NK-92 treated with Interleukin-12 subunit alpha and Interleukin-12 subunit beta, amount 100 ng/mL, for 24 hours (cell line): ENCODE measurements around the gene ADPRH.
"Not testable (repeated sequence)": the region's sequence is repeated elsewhere in the genome, so short reads cannot be mapped to it uniquely, and the experiment has no call there.

ENCODE experiments used
- DNase-seq: peaks from one replicate; lab custom pipeline; 2025; lab: John Stamatoyannopoulos, UW

ADPRH gene

DNA sequence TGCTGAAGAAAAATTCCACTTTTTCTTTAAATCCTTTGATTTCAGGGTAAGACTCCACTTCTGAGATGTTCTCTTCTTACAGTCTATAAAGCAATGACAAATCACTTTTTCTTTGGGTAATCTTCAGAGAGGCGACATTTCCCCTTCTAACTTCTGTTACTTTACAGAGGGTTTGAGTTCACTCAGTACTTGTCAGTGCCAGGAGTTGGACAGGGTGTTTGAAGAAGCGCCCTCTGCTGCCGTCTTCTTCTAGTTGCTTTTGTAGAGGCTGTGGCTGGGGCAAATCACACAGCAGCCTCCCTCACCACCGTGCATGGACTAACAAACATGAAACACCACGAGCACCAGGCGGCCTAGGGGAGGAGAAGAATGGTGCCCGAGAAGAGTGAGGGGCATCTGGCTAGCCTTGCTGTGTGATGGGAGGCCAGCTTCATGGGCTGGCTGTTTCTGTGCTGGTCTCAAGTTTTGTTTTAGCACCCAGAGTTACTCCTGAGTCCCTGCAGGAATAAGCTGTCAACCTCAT lies 19.8 kb upstream of the ADPRH start, which contains the start of gene CD80:
Gene CD80 (minus strand): TSS at position 174 of the 523 bp plus-strand sequence. CDS start 1,886 bp downstream, outside the sequence.
- DNase-seq, result peak; percentile 53

DNA sequence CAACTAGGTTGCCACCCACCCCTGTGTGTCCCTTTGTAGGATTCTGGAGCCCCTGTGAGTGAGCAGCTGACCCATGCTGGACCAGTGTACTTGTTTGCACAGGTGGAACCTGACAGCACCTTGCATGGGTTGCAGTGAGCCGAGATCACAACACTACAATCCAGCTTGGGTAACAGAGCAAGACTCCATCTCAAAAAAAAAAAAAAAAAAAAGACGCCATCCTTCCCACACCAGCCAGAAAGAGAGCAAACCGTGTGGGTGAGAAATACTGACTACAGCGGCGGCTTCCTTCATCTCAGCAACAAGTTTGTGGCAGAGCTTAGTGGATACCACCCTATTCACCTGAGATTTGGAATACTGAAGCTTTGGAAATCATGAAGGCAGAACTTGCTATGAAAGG lies 19.1 kb upstream of the ADPRH start:
- DNase-seq, result no peak

DNA sequence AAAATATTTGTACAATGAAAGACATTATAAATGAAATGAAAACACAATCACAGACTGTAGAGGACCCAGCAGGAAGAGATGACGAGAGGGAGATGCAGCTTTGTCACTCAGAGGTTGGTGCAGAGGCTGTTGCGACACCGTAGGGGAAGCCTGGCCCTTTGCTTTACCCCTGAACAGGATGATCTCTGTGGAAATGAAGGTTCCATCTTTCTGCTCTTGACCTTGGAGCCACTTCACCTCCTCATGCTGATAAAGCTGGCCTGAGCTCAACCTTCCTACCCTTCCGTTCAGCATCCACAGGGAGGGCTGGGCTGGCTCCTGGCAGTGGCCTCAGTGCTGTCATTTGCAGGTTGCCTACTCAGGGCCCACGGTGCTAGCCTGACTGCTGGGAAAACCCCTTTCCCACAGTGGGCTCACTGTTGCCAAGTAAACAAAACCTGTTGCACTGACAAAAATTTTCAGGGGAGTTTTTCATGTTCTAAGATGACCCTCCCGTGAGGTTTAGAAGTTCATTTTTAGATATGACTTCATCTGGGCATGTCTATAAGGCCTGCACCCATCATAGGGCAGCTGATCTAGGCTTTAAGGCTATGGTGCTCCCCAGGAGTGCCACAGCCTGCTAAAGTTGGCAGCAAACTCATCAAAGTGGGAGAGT lies 16.9 kb upstream of the ADPRH start:
- peak; percentile 79 for DNase-seq

- not testable (repeated sequence) for DNase-seq
Observed at GRCh38 chr3:119563334-119563733, 16.0 kb upstream of the ADPRH start.

GRCh38 chr3:119569156-119569555 lies 10.1 kb upstream of the ADPRH start:
- DNase-seq, result no peak

DNA sequence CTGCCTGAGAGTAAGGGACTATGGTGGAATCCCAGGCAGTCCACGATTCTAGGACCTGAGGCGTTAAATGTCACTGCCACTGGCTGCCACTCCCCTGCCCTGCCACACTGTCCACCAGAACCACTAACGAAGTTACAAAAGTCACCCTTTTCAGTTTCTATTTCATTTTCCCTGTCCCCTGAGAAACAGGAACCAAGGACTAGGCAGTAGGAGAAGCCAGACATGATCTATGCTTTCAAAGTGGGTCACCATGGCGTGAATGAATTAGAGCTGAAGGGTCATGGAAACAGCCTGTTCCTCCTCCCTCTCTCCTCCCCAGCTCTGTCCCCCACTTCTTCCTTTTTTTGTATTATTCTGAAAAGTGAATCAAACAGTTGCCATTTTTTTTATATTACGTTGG lies 9.1 kb upstream of the ADPRH start:
- no peak for DNase-seq

GRCh38 chr3:119571230-119571629 lies 8.1 kb upstream of the ADPRH start:
- DNase-seq, result no peak

DNA sequence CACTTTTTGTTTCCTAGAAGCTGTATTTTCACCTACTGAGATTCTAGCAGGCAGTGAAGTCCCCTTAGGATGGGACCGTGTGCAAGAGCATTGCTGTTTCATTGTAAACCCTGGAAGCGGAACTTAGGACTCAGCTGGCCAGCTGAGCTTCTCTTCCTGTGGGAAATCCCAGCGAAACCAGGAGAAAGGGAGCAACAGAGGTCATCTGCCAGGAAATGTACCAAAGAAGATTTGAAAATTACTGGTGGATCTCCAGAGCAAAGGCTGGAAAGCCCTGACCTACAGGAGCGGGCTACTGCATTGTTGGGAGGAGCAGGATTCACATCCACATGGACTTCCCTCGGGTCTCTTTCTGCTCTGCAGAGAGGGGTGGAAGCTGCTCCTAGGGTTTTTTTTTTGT lies 7.6 kb upstream of the ADPRH start:
- DNase-seq, result no peak

DNA sequence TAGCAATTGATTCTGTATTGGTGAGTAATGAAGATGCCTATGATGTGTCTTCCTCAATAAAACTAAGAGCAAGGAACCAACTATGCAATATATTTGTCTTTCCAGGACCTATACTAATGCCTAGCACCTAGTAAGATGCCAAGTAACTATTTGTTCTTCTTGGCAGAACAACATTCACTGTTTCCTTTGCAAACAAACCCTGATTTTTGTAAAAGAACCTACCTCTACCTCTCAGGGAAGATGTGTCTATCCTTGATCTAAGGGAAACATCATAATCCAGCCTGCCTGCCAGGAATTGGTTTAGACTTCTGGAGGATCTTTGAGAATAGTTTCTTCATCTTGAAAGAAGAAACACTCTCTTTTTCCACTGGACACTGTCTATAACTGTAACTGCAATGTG lies 3.8 kb upstream of the ADPRH start:
- no peak for DNase-seq

DNA sequence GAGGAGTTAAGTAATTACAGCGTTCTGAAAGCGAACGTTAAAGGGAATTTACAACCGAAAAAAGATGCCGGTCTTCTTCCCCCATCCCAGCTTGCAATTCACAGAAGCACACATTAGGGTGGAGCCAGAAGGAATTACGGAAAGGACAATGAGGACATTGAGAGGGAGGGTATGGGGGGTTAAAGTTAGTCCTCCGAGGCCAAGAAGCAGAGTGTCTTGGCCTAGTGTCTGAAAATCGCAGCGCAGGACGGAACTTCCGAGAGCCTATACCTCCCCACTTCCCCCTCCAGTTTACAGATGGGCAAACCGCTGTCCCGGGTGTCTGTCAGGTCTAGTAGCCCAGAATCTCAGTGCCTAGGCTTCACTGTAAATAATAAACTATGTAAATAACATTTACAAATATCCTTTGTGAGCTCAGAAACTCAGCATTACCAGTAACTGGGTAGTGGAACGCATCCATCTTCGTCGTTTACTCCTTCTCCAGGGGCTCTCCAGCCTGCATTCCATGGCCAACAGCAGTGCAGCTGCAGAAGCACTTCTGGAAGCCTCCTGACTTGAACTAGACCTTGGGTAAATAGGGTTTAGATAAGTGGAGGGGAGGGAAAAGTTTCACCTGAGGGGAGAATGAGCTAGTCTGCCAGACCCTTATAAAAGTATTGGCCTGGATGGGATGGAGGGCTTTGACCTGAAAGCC lies 922 bp downstream of the ADPRH start:
- DNase-seq, result no peak

- peak; percentile 15 for DNase-seq
Observed at GRCh38 chr3:119582178-119582577, 2.9 kb downstream of the ADPRH start.

DNA sequence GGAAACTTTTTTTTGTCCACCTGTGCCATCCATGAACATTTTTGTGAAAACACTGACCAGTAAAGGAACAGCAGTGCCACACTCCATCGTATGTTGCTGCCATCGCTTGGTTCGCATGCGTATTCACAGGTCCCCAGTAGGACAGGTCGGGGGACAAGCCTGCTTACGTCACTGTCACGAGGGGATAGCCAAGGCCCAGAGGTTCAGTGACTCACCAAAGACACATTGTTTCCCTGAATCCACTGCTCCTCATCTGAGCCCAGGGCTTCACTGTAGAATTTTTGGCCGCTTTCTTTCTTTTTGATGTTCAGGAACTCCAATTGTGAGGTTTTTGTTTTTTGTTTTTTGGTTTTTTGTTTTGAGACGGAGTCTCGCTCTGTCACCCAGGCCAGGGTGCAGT lies 5.9 kb downstream of the ADPRH start:
- DNase-seq, result no peak

- DNase-seq, result no peak
Observed at GRCh38 chr3:119585856-119586570, 6.7 kb downstream of the ADPRH start.

DNA sequence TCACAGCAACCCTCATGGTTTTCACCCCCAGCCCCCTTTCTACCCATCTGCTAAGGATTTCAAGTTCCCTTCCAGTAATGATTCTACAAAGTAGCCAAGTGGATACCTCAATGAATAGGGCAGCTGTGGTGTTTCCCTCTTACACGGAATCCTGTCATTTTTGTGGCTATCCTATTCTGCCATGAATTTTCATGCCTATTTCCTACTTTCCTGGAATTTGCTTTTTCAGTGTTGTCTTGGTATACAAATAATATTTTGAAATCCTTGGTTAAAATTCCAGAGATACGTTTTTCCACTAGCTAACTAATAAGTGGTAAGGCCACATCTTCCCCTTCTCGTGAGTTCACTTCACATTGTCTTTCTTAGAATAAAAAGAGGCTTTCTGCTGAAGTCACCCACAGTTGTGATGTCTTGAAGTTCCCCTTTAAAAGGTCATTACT lies 7.5 kb downstream of the ADPRH start:
- no peak for DNase-seq

DNA sequence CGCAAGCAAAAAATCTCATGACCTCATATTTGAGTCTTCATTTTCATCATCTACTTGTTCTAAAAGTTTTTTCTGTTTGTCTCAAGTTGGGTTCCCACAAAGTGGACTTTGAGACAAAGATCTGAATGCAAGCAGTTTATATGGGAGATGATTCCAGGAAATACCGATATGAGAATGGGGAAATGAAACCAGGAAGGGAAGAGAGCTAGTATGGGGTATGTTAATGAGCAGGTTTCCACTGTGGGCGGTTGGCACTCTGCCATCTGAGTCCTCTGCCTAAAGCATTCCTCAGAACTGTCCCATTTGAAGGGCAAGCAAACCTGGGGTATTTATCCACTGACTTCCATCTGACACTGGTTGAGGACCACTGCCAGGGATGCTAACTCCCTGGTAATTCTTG lies 8.8 kb downstream of the ADPRH start:
- no peak for DNase-seq

DNA sequence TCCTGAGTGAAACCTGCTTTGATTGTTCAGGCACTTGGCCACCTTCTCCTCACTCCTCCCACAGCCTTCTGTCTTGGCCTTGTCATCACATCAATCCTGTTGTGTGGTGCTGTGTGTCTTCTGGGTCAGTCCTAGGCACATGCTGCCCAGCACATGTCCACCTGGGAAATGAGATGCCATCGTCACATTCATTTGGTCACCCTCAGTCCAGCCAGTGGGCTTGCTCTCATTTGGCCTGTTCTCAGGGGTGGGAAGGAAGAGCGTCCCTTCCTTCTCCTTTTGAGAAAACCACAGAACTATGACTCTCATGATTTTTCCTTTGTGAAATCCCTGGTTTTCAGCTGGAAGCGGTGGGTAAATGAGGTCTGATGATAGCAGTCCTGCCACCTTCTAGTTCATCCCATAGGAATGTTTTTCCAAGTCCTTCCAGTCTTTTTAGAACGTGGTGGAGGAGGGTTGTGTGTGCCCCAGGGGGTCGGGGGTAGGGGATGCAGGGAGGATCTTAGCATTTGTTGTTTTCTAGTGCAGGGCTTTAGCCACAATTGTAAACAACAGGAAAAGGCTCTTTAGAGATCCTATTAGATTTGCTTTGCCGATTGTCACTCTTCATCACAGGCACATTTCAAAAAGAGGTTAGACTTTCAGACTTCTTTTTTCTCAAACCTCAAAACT lies 9.9 kb downstream of the ADPRH start:
- no peak for DNase-seq

- no peak for DNase-seq
Observed at GRCh38 chr3:119590706-119591105, 11.4 kb downstream of the ADPRH start.

GRCh38 chr3:119592861-119593260 lies 13.6 kb downstream of the ADPRH start:
- no peak for DNase-seq

DNA sequence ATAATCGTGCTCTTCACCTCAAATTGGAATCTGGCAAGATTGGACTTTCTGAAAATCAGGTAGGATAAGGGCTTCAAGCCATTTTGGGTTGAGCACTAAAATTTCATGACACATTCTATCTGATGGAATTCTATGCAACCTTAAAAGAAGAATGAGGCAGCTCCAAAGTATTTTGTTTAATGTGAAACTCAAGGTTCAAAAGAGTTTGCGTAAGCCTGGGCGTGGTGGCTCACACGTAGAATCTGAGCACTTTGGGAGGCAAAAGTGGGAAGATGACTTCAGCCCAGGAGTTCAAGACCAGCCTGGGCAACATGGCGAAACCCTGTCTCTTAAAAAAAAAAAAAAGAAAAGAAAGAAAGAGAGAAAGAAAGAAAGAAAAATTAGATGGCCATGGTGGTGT lies 14.8 kb downstream of the ADPRH start:
- no peak for DNase-seq

DNA sequence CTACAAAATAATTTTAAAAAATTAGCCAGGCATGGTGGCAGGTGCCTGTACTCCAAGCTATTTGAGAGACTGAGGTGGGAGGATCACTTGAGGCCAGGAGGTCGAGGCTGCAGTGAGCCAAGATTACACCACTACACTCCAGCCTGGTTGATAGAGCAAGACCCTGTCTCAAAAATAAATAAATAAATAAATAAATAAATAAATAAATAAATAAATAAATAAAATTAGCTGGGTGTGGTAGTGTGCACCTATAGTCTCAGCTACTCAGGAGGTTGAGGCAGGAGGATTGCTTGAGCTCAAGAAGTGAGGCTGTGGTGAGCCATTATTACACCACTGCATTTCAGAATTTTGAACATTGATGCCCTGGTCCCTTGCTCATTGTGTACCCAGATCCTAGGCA lies 15.6 kb downstream of the ADPRH start:
- not testable (repeated sequence) for DNase-seq

DNA sequence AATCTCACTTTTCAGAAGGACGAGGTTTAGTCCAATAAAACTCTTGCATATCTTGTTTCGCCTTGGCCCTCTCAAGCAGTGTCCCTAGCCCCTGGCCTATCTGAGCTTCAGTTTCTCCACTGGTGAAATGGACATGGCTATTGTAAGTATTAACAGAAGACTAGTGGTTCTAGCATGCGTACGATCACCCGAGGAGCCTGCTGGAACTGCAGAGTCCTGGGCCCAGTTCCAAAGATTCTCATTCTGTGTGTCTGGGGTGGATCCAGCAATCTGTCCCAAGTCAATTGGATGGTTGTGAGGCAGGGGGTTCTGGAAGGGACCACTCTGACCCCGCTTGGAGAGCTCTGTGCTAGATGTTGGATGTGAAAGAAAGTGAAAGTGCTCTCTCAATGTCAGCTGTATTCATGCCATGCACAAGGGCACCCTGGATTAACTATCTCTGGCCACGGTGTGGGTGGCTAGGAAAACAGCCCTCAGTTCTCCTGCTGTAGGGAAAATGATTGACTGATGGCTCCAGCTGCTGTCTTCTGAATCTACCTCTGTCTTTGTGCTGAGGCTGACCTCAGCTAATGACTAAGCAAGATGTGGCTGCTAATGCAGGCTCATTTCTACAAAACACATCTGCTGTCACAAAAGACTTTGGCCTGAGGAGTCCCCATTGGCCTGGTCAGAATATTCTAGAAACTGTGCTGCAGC lies 16.5 kb downstream of the ADPRH start:
- DNase-seq, result no peak

GRCh38 chr3:119596398-119596797 lies 17.1 kb downstream of the ADPRH start:
- no peak for DNase-seq
